Osteoblast (primary cell): ENCODE measurements around the gene BAD. TPM values are rescaled to one million over a fixed set of nuclear protein-coding genes. Genes with fewer than 3 reads are reported as not detected.
A peak's percentile ranks its signal among the peaks of the same experiment; 100 is the strongest.

ENCODE experiments used
- DNase-seq: peaks from one replicate; pipeline ENCODE4 v3.0.0; 2011; ENCODE audit warnings: low spot score, mixed read lengths; ENCODE audit not compliant: insufficient read length; ENCODE audit errors: missing footprints
- H2AFZ ChIP-seq: 2 replicates; pipeline ENCODE4 v1.6.0; 2011; ENCODE audit warnings: mild to moderate bottlenecking, low read length
- H3K27ac ChIP-seq: 2 replicates; pipeline ENCODE4 v1.5.1; 2011; ENCODE audit warnings: mild to moderate bottlenecking, low read depth, low read length, moderate library complexity
- H3K27me3 ChIP-seq: 2 replicates; pipeline ENCODE4 v1.6.0; 2012; ENCODE audit warnings: mild to moderate bottlenecking, control low read depth, inconsistent platforms, low read length, moderate library complexity; ENCODE audit not compliant: insufficient read depth
- H3K36me3 ChIP-seq: 2 replicates; pipeline ENCODE4 v1.5.1; 2011; ENCODE audit warnings: mild to moderate bottlenecking, low read length, control low read depth, moderate library complexity; ENCODE audit not compliant: insufficient read depth
- H3K4me1 ChIP-seq: 2 replicates; pipeline ENCODE4 v1.5.1; 2011; ENCODE audit warnings: mild to moderate bottlenecking, low read length, control low read depth, moderate library complexity; ENCODE audit not compliant: insufficient read depth
- H3K4me2 ChIP-seq: 2 replicates; pipeline ENCODE4 v1.6.0; 2011; ENCODE audit warnings: mild to moderate bottlenecking, low read length; ENCODE audit not compliant: insufficient read depth
- H3K4me3 ChIP-seq: fragments of 200-600 bp; sonication (generic); 3 replicates; pipeline ENCODE4 v1.5.1; 2012; ENCODE audit warnings: mild to moderate bottlenecking, low read length, inconsistent platforms; ENCODE audit not compliant: insufficient read depth
- H3K79me2 ChIP-seq: 2 replicates; pipeline ENCODE4 v1.6.0; 2012; ENCODE audit warnings: mild to moderate bottlenecking, low read length, control low read depth, inconsistent platforms; ENCODE audit not compliant: insufficient read depth
- H3K9me3 ChIP-seq: 2 replicates; pipeline ENCODE4 v1.5.1; 2011; ENCODE audit warnings: low read depth, low read length, control low read depth
- H4K20me1 ChIP-seq: 2 replicates; pipeline ENCODE4 v1.6.0; 2012; ENCODE audit warnings: mild to moderate bottlenecking, low read length, control low read depth; ENCODE audit not compliant: insufficient read depth
- total RNA-seq: library from RNA; depleted of rRNA; stranded (reverse); fragments of >200 nt; gene quantifications from 2 replicates; pipeline ENCODE4 v1.2.3, GENCODE V29; 2012
- TF ChIP-seq, protein P1 (sequence below): IDR thresholded peaks from 2 replicates; pipeline ENCODE4 v1.5.1; 2011; ENCODE audit warnings: mild to moderate bottlenecking, low read depth, low read length, moderate library complexity; ENCODE audit errors: extremely low read depth

The BAD gene
- total RNA-seq, 1 donor: 70.9 TPM

DNA sequence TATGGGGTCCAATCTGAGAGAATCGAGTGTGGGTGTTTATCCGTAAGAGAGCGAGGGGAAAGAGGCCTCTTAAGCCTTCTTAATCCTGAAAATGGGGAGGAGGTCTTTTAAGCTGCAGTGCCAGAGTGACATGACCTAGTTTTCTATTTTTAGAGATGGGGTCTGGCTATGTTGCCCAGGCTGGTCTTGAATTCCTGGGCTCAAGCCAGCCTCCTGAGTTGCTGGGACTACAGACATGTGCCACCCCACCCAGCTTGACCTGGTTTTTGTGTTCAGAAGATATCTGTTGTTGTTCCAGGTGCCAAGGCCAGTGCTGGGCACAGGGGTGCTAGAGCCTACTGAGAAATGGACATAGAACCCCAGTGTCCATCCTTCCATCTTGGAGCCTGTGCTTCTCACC, 1.4 kb downstream of the BAD start:
- Histone ChIP-seq H2AFZ (no peak overlapping the region), H3K4me1 (peaks cover 21% of the 10 kb centered on the region), H3K36me3 (peaks cover 24% of the 10 kb centered on the region), H3K27me3 (no peaks in the 10 kb centered on the region), H3K4me2 (peak overlapping the region; percentile 99), H3K9me3 (no peaks in the 10 kb centered on the region), H3K79me2 (peaks cover 35% of the 10 kb centered on the region), H4K20me1 (no peaks in the 10 kb centered on the region), H3K27ac (no peak overlapping the region), H3K4me3 (no peak overlapping the region)
- TF ChIP-seq, protein P1, sequence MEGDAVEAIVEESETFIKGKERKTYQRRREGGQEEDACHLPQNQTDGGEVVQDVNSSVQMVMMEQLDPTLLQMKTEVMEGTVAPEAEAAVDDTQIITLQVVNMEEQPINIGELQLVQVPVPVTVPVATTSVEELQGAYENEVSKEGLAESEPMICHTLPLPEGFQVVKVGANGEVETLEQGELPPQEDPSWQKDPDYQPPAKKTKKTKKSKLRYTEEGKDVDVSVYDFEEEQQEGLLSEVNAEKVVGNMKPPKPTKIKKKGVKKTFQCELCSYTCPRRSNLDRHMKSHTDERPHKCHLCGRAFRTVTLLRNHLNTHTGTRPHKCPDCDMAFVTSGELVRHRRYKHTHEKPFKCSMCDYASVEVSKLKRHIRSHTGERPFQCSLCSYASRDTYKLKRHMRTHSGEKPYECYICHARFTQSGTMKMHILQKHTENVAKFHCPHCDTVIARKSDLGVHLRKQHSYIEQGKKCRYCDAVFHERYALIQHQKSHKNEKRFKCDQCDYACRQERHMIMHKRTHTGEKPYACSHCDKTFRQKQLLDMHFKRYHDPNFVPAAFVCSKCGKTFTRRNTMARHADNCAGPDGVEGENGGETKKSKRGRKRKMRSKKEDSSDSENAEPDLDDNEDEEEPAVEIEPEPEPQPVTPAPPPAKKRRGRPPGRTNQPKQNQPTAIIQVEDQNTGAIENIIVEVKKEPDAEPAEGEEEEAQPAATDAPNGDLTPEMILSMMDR: no peak
- DNase-seq: peak; percentile 9

DNA sequence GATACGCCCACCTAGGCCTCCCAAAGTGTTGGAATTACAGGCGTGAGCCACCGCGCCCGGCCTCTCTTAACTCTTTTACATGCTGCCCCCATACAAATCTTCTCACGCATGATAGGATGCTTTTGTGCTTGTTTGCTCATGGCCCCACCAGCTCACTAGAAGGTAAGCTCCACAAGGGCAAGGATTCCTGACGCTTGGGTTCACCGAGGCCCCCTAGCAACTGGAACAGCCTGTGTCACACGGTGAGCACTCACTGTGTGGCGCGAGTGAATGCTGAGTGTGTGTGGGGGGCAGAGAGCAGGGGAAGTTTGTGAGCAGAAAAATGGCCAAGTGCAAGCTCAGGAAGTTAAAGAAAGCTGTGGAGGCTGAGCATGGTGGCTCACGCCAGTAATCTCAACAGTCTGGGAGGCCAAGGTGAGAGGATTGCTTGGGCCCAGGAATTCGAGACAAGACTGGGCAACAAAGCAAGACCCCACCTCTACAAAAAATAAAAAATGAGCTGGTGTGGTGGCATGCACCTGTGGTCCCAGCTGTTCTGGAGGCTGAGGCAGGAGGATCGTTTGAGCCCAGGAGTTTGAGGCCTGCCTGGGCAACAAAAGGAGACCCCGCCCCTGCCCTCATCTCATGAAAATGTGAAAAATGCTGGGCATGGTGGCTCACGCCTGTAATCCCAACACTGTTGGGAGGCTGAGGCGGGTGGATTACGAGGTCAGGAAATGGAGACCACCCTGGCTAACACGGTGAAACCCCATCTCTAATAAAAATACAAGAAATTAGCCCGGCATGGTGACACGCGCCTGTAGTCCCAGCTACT, 2.3 kb downstream of the BAD start:
- Histone ChIP-seq H3K27ac (no peak overlapping the region), H3K9me3 (no peaks in the 10 kb centered on the region), H3K36me3 (peaks cover 26% of the 10 kb centered on the region), H3K79me2 (peaks cover 35% of the 10 kb centered on the region), H4K20me1 (no peaks in the 10 kb centered on the region), H2AFZ (no peak overlapping the region), H3K4me1 (peaks cover 22% of the 10 kb centered on the region), H3K27me3 (no peaks in the 10 kb centered on the region), H3K4me3 (no peak overlapping the region), H3K4me2 (no peak overlapping the region)
- DNase-seq: peak; percentile 26
- TF ChIP-seq, protein P1: no peak

DNA sequence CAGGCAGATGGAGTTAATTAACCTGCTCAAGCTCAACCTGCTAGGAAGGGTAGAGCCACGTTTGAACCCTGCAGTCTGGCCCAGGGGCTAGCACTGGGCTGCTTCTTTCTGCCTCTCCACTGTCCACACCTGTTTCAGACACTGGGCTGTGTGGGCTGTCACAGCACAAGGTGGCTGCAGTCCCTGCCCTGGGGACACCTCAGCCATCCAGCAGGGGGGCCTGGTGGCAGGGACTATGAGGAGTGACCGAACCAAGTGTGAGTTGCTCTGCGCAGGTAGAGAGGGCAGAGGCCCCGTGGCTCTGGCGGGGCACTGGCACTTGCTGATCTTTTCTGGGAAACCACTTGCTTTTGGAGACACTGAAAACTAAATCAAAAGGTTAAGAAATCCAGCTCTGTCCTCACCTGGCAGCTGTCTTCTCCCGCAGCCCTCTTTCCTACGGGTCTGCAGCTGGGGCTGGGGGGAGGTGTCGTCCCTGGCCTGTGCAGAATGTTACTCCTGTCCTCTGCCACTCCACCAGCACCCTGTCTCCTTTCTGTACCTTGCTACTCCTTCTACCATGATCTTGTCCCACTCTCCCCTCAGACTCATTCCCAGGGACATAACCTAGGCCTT, 5.8 kb downstream of the BAD start:
- peaks cover 26% of the 10 kb centered on the region for H3K79me2 ChIP-seq
- no peak overlapping the region for H3K27ac ChIP-seq
- no peaks in the 10 kb centered on the region for H3K9me3 ChIP-seq
- H3K27me3 ChIP-seq: no peaks in the 10 kb centered on the region
- TF ChIP-seq, protein P1: no peak
- peaks cover 16% of the 10 kb centered on the region for H3K4me1 ChIP-seq
- no peak overlapping the region for H2AFZ ChIP-seq
- H4K20me1 ChIP-seq: no peaks in the 10 kb centered on the region
- no peak for DNase-seq
- H3K36me3 ChIP-seq: peaks cover 31% of the 10 kb centered on the region
- H3K4me2 ChIP-seq: no peak overlapping the region
- no peak overlapping the region for H3K4me3 ChIP-seq
